ENCODE measurements around the gene SELENOM.

DNA sequence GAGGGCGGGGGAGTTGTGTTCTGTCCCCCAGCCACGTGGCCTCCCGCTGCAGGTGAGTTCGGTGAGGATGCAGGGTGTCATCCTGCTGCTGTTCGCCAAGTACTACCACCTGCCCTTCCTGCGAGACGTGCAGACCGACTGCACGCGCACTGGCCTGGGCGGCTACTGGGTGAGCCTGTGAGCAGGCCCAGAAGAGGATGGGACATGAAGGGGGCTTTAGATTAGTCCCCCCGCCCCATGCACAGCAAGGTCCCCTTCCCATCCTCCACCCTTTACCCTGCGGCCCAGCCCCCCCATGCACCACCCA is 19.5 kb upstream of the SELENOM start:
- no peak for TF ChIP-seq EZH2 (IDR thresholded peaks at IDR 0.05; ENCODE audit: borderline replicate concordance, insufficient read depth, low read depth, low read length, poor library complexity, severe bottlenecking)
- TF ChIP-seq, protein P1, sequence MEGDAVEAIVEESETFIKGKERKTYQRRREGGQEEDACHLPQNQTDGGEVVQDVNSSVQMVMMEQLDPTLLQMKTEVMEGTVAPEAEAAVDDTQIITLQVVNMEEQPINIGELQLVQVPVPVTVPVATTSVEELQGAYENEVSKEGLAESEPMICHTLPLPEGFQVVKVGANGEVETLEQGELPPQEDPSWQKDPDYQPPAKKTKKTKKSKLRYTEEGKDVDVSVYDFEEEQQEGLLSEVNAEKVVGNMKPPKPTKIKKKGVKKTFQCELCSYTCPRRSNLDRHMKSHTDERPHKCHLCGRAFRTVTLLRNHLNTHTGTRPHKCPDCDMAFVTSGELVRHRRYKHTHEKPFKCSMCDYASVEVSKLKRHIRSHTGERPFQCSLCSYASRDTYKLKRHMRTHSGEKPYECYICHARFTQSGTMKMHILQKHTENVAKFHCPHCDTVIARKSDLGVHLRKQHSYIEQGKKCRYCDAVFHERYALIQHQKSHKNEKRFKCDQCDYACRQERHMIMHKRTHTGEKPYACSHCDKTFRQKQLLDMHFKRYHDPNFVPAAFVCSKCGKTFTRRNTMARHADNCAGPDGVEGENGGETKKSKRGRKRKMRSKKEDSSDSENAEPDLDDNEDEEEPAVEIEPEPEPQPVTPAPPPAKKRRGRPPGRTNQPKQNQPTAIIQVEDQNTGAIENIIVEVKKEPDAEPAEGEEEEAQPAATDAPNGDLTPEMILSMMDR (IDR thresholded peaks at IDR 0.05) = no peak
